ENCODE data around the gene KRTAP12-3.
A peak's percentile ranks its signal among the peaks of the same experiment; 100 is the strongest.
"Not testable (repeated sequence)": the region's sequence is repeated elsewhere in the genome, so short reads cannot be mapped to it uniquely, and the experiment has no call there.

KRTAP12-3 gene

GRCh38 chr21:44636209-44637017 is 21.3 kb upstream of the KRTAP12-3 start:
- peaks cover 0 to 35% of the 10 kb centered on the region in 2 donors for H3K27me3 Mint-ChIP-seq
- H3K27ac Mint-ChIP-seq: no peak overlapping the region
- peaks cover 7 to 27% of the 10 kb centered on the region in 2 donors for H3K9me3 Mint-ChIP-seq

GRCh38 chr21:44637018-44637850 is 20.5 kb upstream of the KRTAP12-3 start, which contains the start of gene KRTAP10-10:
Gene KRTAP10-10 (plus strand): TSS chr21:44637356. CDS start chr21:44637418, 62 bp downstream.
- DNase-seq (no peak), ATAC-seq (replicated peaks) (no peak)
- Mint-ChIP-seq H3K9me3 (peaks cover 2 to 24% of the 10 kb centered on the region in 2 donors), H3K27ac (no peak within 1 kb of the TSS), H3K4me1 (ENCODE audit: low read depth in 2 of 2) (peaks cover 0 to 3% of the 10 kb centered on the region in 2 donors), H3K4me3 (no peak within 1 kb of the TSS), H3K27me3 (peaks cover 0 to 35% of the 10 kb centered on the region in 2 donors), H3K36me3 (ENCODE audit: insufficient read depth) (peaks cover 4% of the 10 kb centered on the region)

More at GRCh38 chr21:44636209-44637017, 21.3 kb upstream of the KRTAP12-3 start:
- H3K4me1 Mint-ChIP-seq (ENCODE audit: low read depth in 2 of 2): peaks cover 0 to 3% of the 10 kb centered on the region in 2 donors
- H3K4me3 Mint-ChIP-seq: no peak overlapping the region
- peaks cover 4% of the 10 kb centered on the region for H3K36me3 Mint-ChIP-seq (ENCODE audit: insufficient read depth)
- ATAC-seq (replicated peaks) (no peak), DNase-seq (no peak)

- not testable (repeated sequence) for H3K4me1 Mint-ChIP-seq (ENCODE audit: low read depth in 2 of 2); H3K36me3 Mint-ChIP-seq (ENCODE audit: insufficient read depth); H3K4me3 Mint-ChIP-seq; DNase-seq; ATAC-seq (replicated peaks); H3K27ac Mint-ChIP-seq
- Mint-ChIP-seq H3K9me3 (peaks cover 2 to 23% of the 10 kb centered on the region in 2 donors), H3K27me3 (peaks cover 0 to 35% of the 10 kb centered on the region in 2 donors)
Observed at GRCh38 chr21:44637851-44638348, 19.8 kb upstream of the KRTAP12-3 start.

GRCh38 chr21:44638506-44639330 is 19.0 kb upstream of the KRTAP12-3 start:
- not testable (repeated sequence) for H3K4me1 Mint-ChIP-seq (ENCODE audit: low read depth in 2 of 2); ATAC-seq (replicated peaks); H3K36me3 Mint-ChIP-seq (ENCODE audit: insufficient read depth); H3K4me3 Mint-ChIP-seq; DNase-seq
- Mint-ChIP-seq H3K27ac (peak overlapping the region in 1 of 2 donors; percentile 23), H3K27me3 (peaks cover 0 to 35% of the 10 kb centered on the region in 2 donors), H3K9me3 (peaks cover 2 to 24% of the 10 kb centered on the region in 2 donors)

- ATAC-seq (replicated peaks) (no peak), DNase-seq (no peak)
- H3K27me3 Mint-ChIP-seq: peaks cover 0 to 35% of the 10 kb centered on the region in 2 donors
- H3K4me3 Mint-ChIP-seq: no peak overlapping the region
- peaks cover 6 to 30% of the 10 kb centered on the region in 2 donors for H3K9me3 Mint-ChIP-seq
- H3K27ac Mint-ChIP-seq: peak overlapping the region in 1 of 2 donors; percentile 23
- H3K4me1 Mint-ChIP-seq (ENCODE audit: low read depth in 2 of 2): peaks cover 0 to 3% of the 10 kb centered on the region in 2 donors
- H3K36me3 Mint-ChIP-seq (ENCODE audit: insufficient read depth): no peaks in the 10 kb centered on the region
Observed at GRCh38 chr21:44639331-44639655, 18.4 kb upstream of the KRTAP12-3 start.

GRCh38 chr21:44640761-44641160 is 17.0 kb upstream of the KRTAP12-3 start:
- peaks cover 0 to 35% of the 10 kb centered on the region in 2 donors for H3K27me3 Mint-ChIP-seq
- H3K9me3 Mint-ChIP-seq: peaks cover 14 to 38% of the 10 kb centered on the region in 2 donors
- DNase-seq (no peak), ATAC-seq (replicated peaks) (no peak)
- H3K4me1 Mint-ChIP-seq (ENCODE audit: low read depth in 2 of 2): peaks cover 0 to 3% of the 10 kb centered on the region in 2 donors
- H3K27ac Mint-ChIP-seq: no peak overlapping the region
- H3K36me3 Mint-ChIP-seq (ENCODE audit: insufficient read depth): no peaks in the 10 kb centered on the region
- H3K4me3 Mint-ChIP-seq: no peak overlapping the region

- Mint-ChIP-seq H3K27ac (no peak overlapping the region), H3K4me1 (ENCODE audit: low read depth in 2 of 2) (peaks cover 5 to 9% of the 10 kb centered on the region in 2 donors), H3K4me3 (no peak overlapping the region), H3K9me3 (peaks cover 14 to 38% of the 10 kb centered on the region in 2 donors), H3K36me3 (ENCODE audit: insufficient read depth) (no peaks in the 10 kb centered on the region), H3K27me3 (peaks cover 0 to 23% of the 10 kb centered on the region in 2 donors)
- DNase-seq (no peak), ATAC-seq (replicated peaks) (no peak)
Observed at GRCh38 chr21:44643741-44644310, 13.9 kb upstream of the KRTAP12-3 start.

- peaks cover 0 to 13% of the 10 kb centered on the region in 2 donors for H3K27me3 Mint-ChIP-seq
- peaks cover 14 to 38% of the 10 kb centered on the region in 2 donors for H3K9me3 Mint-ChIP-seq
- no peak overlapping the region for H3K27ac Mint-ChIP-seq
- H3K36me3 Mint-ChIP-seq (ENCODE audit: insufficient read depth): peaks cover 4% of the 10 kb centered on the region
- ATAC-seq (replicated peaks) (no peak), DNase-seq (no peak)
- peaks cover 8 to 9% of the 10 kb centered on the region in 2 donors for H3K4me1 Mint-ChIP-seq (ENCODE audit: low read depth in 2 of 2)
- H3K4me3 Mint-ChIP-seq: no peak overlapping the region
Observed at GRCh38 chr21:44644878-44645277, 12.9 kb upstream of the KRTAP12-3 start.

- not testable (repeated sequence) for H3K36me3 Mint-ChIP-seq (ENCODE audit: insufficient read depth); H3K4me3 Mint-ChIP-seq
- peaks cover 12 to 22% of the 10 kb centered on the region in 2 donors for H3K9me3 Mint-ChIP-seq
Observed at GRCh38 chr21:44646366-44647221, 11.1 kb upstream of the KRTAP12-3 start, which contains the start of gene KRTAP10-11. Gene KRTAP10-11 (plus strand): TSS chr21:44646414. CDS start chr21:44646459, 45 bp downstream.

GRCh38 chr21:44647222-44647552 is 10.5 kb upstream of the KRTAP12-3 start:
- Mint-ChIP-seq H3K9me3 (peaks cover 12 to 22% of the 10 kb centered on the region in 2 donors), H3K4me3 (no peak overlapping the region)

More at GRCh38 chr21:44646366-44647221, 11.1 kb upstream of the KRTAP12-3 start, which contains the start of gene KRTAP10-11:
- ATAC-seq (replicated peaks); DNase-seq; H3K27me3 Mint-ChIP-seq: not testable (repeated sequence)
- Mint-ChIP-seq H3K27ac (peak within 1 kb of the TSS in 1 of 2 donors; percentile 63), H3K4me1 (ENCODE audit: low read depth in 2 of 2) (peaks cover 10 to 14% of the 10 kb centered on the region in 2 donors)

GRCh38 chr21:44648557-44649311 is 9.0 kb upstream of the KRTAP12-3 start:
- DNase-seq: no peak
- Mint-ChIP-seq H3K4me3 (no peak overlapping the region), H3K27ac (peak overlapping the region in 1 of 2 donors; percentile 67), H3K27me3 (peaks cover 0 to 8% of the 10 kb centered on the region in 2 donors), H3K4me1 (ENCODE audit: low read depth in 2 of 2) (peaks cover 14 to 20% of the 10 kb centered on the region in 2 donors), H3K36me3 (ENCODE audit: insufficient read depth) (peaks cover 4% of the 10 kb centered on the region), H3K9me3 (peaks cover 12 to 14% of the 10 kb centered on the region in 2 donors)
- no peak for ATAC-seq (replicated peaks)

More at GRCh38 chr21:44647222-44647552, 10.5 kb upstream of the KRTAP12-3 start:
- H3K4me1 Mint-ChIP-seq (ENCODE audit: low read depth in 2 of 2): peaks cover 10 to 15% of the 10 kb centered on the region in 2 donors
- H3K27me3 Mint-ChIP-seq: peaks cover 0 to 8% of the 10 kb centered on the region in 2 donors
- ATAC-seq (replicated peaks) (no peak), DNase-seq (no peak)
- H3K27ac Mint-ChIP-seq: peak overlapping the region in 1 of 2 donors; percentile 63
- peaks cover 4% of the 10 kb centered on the region for H3K36me3 Mint-ChIP-seq (ENCODE audit: insufficient read depth)
